HG03558 (cell line): ENCODE results near the gene DYSF.
"Not testable (repeated sequence)": the region's sequence is repeated elsewhere in the genome, so short reads cannot be mapped to it uniquely, and the experiment has no call there.

ENCODE experiments used
- ATAC-seq: cut with Tn5 transposase; IDR thresholded peaks from one replicate; pipeline ENCODE4 v1.9.1; 2021; ENCODE audit warnings: moderate number of reproducible peaks; ENCODE audit not compliant: unreplicated experiment; ENCODE audit errors: extremely low read depth

DYSF gene

DNA sequence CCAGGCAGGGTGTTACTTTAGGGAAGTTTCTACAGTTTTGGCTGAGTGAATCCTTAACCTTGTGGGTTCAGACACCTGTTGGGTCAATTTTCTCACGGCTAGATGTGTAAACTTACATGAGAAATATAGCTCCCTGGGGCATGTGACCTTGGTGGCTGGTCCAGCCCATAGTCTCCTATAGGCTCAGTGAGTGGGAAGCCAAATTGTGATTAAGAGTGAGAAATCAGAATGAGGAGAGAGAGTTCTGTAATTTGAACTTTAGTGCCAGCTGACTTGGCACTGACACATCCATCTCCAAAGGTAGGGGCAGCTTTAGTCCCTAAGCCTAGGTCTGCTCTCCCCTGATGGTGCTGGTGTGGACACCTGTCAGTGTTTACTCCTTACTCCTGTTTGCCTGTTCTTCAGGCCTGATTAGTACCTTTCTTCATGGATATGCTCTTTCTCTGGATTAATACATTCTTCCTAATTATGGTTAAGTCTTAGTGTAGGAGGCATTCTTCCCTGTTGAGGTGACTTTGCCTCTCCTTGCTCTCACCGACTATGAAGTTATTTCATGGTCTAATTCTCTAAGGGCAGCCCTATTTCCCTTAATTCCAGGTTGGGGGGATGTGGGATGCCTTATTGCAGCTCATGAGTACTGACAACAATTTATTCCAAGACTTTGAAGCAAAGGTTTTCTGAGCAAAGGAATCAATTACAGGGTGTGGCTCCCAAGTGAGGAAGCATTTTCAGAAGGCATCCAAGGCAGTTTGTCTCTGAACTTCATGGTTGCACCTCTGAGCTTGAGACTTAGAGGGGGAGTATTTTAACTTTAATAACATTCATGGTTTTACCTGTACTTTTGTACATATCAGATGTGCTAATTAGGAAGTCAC, 177.3 kb downstream of the DYSF start:
- ATAC-seq, result no peak

DNA sequence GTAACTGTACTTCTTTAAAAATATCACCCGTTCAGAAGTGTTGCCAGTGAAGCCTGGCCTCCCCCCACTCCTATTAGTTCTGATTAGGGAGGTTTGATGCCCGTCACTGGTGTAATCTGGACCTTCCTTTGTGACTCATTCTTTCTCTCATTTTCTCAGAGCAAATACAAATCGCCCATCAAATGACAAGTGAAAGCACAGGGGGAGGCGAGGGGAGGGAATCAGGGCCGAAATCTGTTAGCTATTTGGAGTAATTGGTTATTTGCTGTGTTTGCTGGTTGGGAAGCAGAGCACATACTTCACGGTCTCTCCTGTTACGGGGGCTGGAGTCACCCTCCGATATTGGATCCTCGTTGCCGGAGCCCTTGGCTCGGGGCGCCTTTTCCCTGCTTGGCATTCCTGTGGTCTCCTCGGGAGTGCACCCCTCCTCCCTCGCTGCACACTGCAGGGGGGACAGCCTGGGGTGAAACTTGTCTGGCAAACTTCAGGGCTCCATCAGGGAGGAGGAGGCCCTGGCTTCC, 178.1 kb downstream of the DYSF start:
- no peak for ATAC-seq

DNA sequence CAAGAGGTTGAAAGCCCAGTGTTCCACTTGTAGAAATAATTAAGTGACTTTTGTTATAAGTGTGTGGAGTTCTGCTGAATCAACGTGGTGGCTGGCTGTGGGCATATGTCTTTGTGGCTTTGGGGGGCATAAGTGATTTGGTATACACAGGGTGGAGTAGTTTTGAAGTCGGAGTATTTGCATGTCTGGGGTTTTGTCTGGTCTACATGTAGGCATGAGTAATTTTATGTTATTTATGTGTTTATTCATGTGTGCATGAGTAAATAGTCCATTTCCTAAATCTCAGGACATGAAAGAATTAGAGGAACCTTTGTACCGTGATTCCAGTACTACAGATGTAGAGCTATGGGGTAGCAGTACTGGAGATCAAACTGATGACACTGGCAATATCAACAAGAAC, 179.7 kb downstream of the DYSF start:
- ATAC-seq, result no peak

DNA sequence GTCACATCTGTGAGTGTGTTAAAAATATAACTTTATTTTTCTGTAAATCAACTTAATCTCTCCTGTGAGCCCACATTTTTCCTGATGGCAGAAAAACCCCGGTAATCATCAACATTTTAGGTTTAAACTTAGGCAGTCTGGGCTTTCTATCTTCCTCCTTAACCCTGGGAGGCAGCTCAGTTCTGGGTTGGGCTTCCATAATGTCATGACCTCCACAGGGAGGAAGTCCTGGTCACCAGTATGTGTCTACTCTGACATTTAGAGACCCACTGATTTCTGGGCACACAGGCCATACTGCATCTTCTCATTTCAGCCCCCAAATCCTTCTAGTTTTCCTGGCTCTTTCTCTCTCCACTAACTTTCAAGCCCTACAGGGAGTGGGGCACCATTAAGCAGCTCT, 181.2 kb downstream of the DYSF start:
- no peak for ATAC-seq

DNA sequence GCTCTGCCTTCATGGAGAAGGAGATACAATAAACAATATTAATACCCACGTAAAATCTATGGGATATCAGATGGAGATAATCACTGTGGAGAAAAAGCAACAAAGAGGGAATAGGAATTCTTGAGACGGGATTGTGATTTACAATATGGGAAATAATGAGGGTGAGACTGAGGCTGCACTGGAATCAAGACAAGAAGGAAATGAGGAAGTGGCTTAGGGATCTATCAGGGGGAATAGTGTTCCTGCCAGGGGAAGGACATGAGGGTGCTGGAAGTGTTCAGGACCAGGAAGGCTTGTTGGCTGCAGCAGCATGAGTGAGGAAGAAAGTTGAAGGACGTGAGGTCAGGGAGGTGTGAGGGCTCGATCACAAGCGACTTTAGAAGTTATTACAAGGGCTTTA, 182.4 kb downstream of the DYSF start:
- ATAC-seq, result no peak

DNA sequence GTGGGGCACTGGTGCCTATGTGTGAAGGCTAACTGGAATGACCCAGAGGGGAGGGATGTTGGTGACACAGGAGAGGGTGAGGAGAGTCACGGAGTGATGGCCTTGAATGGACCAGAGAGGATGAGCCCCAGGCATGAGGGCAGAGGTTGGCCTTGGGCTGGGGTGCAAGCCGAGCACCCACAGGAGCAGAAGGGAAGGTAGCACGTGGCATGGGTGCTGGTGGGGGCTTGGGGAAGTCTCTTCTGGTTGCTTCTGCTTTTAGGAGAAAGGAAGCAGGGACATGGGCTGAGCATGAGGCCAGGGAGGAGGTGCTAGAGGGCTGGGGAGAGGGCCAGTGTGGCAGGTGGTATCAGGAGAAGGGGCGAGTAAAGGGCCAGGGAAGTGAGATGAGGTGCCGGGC, 183.8 kb downstream of the DYSF start:
- ATAC-seq, result no peak

DNA sequence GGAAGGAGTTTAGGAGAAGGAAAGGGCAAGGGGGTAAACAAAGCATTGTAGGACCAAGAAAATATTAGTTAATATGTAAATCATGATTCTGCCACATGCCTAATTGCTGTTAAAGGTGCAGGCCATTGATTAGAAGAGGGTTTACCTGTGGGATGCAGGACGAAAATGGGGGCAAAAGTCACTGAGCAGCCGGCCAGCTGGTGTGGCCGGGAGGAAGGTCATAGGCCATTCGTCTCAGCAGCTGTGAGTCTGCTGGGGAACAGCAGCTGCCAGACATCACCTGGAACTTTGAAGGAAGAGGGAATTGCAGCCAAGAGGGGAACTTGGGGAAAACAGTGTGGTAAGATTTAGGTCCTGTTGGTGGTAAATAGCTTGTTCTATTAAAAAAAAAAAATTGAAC, 184.4 kb downstream of the DYSF start:
- ATAC-seq, result no peak

DNA sequence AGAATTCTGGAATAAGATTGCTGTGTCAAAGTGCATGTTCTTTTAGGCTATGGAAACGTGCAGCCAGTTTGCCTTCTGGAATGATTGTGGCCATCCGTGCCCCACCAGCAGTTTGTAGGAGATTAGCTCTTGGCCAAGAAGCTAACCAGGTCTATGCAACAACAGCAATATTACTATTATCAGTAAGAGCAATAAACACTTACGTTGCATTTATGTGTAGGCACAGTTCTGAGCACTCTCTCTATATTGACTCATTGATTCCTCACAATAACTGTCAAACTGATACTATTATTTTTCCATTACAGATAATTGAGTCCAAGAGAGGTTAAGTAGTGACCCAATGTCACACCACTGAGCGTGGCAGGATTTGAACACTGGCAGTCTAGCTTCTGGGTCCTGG, 186.4 kb downstream of the DYSF start:
- ATAC-seq, result no peak

DNA sequence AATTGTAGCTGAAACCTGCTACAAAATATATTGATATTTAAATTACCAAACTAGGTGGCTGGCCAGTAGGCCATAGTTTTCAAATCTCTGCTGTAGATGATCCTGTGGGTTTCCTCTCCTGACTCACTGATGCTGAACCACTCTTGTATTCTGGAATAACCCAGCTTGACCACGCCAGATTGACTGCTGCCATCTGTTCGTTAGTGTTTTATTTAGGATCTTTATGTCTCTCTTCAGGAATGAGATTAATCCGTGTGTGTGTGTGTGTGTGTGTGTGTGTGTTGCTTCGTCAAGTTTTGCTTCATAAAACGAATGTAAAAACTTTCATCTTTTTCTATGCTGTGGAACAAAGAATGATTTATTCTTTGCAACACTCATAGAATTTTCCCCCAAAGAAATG, 187.1 kb downstream of the DYSF start:
- ATAC-seq, result no peak

DNA sequence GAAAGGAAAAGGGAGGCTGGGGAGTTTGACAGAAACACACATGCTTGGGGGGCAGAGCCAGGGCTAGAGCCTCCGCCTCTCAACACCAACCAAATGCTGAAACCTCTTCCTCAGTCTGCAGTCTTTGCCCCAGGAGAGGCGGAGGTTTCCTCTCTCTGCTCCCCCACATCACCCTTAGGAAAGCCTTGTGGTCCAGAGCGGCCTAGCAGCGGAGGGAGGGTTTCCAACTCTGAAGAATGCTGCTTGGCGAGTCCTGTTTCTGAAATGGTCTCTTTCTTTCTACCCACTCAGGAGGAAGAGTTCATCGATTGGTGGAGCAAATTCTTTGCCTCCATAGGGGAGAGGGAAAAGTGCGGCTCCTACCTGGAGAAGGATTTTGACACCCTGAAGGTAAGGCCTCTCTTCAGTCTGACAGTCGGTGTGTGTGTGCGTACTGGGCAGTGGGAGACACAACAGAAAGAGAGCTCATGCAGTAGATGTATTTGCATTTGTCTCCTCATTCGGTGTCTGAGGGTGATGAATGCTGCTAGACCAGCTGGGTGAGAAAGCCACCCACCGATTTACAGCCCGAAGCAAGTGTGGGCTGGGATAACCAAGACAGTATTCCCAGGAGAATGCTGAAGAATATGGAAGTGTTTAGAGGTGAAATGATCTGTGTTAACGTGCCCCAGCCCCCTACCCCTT, 190.5 kb downstream of the DYSF start:
- no peak for ATAC-seq

DNA sequence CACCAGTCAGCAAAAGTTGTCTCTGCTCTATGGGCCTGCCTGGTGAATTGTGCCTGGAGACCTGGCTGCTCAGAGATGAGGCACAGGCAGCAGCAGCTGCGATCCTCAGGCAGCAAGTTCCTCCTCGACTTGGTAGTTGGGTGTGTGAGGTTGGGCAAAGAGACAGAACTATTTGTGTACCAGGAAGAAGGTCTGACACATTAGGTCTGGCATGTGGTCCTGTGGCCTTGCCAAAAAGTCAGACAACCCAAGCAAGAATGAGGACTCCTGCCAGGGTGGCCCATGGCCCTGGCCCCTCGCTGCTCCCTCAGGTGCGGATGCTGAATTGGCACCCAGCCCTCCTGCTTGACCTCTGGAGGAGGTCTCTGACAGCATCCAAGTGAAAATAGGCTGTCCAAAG, 192.7 kb downstream of the DYSF start:
- no peak for ATAC-seq

DNA sequence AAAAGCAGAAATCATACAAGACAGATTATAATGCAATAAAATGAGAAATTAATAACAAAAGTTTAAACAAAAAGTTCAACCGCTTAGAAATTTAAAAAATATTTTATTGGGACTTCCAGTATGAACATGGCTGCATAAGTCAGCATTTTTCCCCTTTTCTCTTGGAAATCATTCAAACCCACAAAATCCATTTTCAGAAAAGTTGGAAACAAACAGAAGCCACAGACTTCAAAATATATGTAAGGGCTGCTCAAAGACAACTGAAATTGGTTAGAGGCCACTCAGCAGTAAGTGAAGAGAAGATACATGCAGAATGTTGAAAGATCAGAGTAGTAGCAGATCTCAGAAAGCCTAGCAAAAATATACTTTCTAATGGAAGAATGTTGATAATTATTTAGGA, 194.0 kb downstream of the DYSF start:
- no peak for ATAC-seq

DNA sequence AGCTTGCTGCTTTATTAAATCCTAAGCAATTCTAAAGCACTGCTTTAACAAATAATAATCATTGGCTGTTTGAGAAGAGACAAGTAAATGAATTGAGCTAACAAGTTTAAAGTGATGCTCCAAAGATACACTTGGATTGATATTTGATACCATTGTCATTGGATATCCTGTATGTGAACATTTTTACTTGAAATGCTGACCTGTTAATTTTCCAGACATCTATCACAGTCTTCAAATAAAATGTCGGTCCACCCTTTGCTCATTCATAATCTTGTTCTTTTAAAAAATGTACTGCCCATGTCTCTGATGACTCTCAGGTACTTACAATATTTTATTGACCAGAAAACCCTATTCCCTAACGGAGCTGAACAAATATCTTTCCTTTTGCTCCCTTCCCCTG, 202.1 kb downstream of the DYSF start:
- no peak for ATAC-seq

DNA sequence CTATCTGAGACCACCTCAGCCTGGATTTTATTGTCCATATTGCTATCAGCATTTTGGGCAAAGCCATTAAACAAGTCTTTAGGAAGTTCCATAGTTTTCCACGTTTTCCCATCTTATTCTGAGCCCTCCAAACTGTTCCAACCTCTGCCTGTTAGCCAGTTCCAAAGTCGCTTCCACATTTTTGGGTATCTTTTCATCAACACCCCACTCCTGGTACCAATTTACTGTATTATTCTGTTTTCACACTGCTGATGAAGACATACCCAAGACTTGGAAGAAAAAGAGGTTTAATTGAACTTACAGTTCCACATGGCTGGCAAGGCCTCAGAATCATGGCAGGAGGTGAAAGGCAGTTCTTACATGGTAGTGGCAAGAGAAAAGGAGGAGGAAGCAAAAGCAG, 204.9 kb downstream of the DYSF start:
- ATAC-seq, result not testable (repeated sequence)

DNA sequence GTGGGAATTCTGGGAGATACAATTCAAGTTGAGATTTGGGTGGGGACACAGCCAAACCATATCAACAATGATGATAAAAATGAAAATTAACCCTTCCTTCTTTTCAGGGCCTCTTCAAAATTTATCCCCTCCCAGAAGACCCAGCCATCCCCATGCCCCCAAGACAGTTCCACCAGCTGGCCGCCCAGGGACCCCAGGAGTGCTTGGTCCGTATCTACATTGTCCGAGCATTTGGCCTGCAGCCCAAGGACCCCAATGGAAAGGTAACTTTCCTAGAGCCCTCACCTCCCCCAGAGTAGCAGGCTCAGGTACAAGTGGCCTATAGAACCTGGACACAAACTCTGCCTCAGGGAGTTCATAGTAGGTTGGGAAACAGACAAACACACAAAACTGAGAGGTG, 205.4 kb downstream of the DYSF start:
- ATAC-seq, result no peak

DNA sequence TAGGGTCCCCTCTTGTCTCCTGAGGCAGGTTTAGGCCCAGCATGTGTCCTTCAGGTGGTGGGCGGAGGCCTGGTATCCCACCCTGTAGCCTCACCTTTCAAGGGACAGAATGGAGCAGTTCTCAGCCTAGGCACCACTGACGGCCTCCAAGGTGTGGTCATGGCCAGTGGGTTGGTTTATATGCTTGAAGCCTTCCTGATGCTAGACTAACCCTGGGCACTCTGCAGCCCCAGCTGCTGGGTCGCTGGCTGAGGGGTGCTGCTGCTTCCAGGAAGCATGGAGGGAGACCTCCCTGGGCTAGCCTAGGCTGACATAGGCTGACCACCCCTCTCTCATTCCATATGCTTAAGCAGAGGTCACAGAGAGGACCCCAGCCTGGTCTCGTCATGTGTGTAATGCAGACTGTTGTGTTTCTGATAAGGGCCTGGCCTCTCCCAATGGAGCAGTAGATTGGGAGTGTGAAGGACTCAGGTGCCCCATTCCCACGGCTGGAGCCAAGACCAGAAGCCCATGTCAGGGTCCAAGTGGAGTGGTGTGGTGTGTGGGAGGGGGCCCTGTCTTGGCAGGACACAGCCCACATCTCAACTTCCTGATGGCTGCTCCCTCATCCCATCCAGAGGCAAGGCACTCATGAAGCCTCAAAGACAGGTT, 206.6 kb downstream of the DYSF start:
- ATAC-seq, result no peak

DNA sequence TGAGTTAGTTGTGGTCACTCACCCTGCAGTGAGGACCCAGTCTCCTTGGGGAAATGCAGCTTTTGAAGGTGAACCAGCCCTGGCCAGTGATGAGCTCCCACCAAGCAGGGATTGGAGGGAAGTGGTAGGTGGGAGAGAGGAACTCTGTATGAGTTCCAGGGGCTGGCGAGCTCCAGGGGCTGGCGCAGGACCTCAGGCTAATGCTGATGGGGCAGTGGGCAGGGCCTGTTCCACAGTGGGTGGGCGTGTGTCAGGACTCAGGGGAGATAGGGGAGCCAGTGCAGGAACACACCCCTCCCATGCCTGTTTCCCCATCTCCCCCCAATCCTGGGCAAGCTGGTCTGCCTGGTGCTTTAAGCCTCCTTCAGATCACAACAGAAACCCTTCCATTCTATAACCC, 208.4 kb downstream of the DYSF start:
- no peak for ATAC-seq

DNA sequence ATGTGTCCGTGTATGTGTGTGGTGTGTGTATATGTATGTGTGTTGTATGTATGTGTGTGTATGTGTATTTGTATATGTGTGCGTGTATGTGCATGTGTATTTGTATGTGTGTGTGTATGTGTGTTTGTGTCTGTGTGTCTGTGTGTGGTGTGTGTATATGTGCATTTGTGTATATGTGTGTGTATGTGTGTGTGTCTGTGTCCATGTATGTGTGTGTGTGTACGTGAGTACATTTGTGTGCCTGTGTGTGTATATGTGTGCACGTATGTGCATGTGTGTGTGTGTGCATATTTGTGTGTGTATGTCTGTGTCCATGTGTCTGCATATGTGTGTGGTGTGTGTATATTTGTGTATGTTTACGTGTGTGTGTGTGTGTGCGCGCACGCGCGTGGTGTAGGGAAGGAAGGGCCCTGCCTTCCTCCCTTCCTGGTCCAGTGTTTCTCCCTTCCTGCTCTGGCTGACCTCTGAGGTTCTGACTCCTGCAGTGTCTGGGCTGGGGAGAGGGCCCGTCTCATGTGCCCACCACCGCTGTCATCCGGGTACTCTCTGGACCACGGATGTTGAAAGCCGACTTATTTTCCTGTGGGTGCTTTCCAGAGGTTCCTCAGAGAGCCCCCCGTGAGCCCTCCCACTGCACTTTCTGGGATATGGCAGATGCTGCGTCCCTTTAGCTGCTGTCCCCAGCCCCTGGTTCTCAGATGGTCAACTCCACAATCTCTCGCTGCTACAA, 209.5 kb downstream of the DYSF start:
- no peak for ATAC-seq

DNA sequence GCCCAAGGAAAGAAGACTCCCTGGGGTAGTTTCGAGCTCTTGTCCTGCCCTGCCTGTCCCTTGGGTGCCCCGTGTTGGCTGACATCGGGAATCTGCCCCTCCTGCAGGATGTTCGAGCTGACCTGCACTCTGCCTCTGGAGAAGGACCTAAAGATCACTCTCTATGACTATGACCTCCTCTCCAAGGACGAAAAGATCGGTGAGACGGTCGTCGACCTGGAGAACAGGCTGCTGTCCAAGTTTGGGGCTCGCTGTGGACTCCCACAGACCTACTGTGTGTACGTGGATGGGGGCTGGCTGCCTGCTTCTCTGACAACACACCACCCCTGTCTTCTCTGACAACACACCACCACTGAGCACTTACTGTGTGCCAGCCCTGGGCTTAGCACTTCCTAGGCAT, 210.8 kb downstream of the DYSF start:
- ATAC-seq, result no peak
